ENCODE measurements around the gene COX6A1. TPM values are rescaled to one million over a fixed set of nuclear protein-coding genes. Genes with fewer than 3 reads are reported as not detected.

Gene COX6A1
- total RNA-seq, 1 donor from 2014 or later = 388 TPM

GRCh38 chr12:120390540-120391120 is 47.3 kb upstream of the COX6A1 start:
- Histone ChIP-seq H3K4me2 (ENCODE audit: low read length) (no peak overlapping the region), H3K9me3 (ENCODE audit: insufficient read depth, low read depth, low read length) (no peaks in the 10 kb centered on the region), H3K9ac (ENCODE audit: low read length) (no peak overlapping the region), H3K79me2 (ENCODE audit: insufficient read depth, low read length) (no peaks in the 10 kb centered on the region), H3K36me3 (ENCODE audit: insufficient read depth, low read length) (no peaks in the 10 kb centered on the region), H3K4me3 (ENCODE audit: insufficient read depth, low read depth, low read length) (no peak overlapping the region), H4K20me1 (ENCODE audit: insufficient read depth, low read length) (no peaks in the 10 kb centered on the region), H2AFZ (ENCODE audit: low read depth, low read length) (no peak overlapping the region), H3K27me3 (ENCODE audit: insufficient read depth, low read length) (peaks cover 24% of the 10 kb centered on the region), H3K27ac (ENCODE audit: low read depth, low read length) (no peak overlapping the region), H3K4me1 (ENCODE audit: insufficient read depth, low read length) (no peaks in the 10 kb centered on the region)
- Mint-ChIP-seq H3K4me3 (ENCODE audit: unreplicated experiment) (no peak overlapping the region), H3K27ac (ENCODE audit: unreplicated experiment) (no peak overlapping the region), H3K36me3 (ENCODE audit: low read depth, unreplicated experiment) (no peaks in the 10 kb centered on the region), H3K27me3 (ENCODE audit: low read depth, unreplicated experiment) (peaks cover 18% of the 10 kb centered on the region), H3K4me1 (ENCODE audit: low read depth, unreplicated experiment) (no peaks in the 10 kb centered on the region), H3K9me3 (ENCODE audit: unreplicated experiment) (no peaks in the 10 kb centered on the region)
- no peak for FAIRE-seq
- no peak for DNase-seq (ENCODE audit: low read depth)
- TF ChIP-seq, protein P1, sequence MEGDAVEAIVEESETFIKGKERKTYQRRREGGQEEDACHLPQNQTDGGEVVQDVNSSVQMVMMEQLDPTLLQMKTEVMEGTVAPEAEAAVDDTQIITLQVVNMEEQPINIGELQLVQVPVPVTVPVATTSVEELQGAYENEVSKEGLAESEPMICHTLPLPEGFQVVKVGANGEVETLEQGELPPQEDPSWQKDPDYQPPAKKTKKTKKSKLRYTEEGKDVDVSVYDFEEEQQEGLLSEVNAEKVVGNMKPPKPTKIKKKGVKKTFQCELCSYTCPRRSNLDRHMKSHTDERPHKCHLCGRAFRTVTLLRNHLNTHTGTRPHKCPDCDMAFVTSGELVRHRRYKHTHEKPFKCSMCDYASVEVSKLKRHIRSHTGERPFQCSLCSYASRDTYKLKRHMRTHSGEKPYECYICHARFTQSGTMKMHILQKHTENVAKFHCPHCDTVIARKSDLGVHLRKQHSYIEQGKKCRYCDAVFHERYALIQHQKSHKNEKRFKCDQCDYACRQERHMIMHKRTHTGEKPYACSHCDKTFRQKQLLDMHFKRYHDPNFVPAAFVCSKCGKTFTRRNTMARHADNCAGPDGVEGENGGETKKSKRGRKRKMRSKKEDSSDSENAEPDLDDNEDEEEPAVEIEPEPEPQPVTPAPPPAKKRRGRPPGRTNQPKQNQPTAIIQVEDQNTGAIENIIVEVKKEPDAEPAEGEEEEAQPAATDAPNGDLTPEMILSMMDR (IDR thresholded peaks at IDR 0.05; ENCODE audit: insufficient read depth, low read depth, low read length) = no peak
- TF ChIP-seq EZH2 (IDR thresholded peaks at IDR 0.05; ENCODE audit: insufficient read depth, low read length) = no peak

GRCh38 chr12:120394483-120395367 is 43.2 kb upstream of the COX6A1 start:
- H3K27me3 ChIP-seq (ENCODE audit: insufficient read depth, low read length) = peaks cover 10% of the 10 kb centered on the region
- Mint-ChIP-seq H3K9me3 (ENCODE audit: unreplicated experiment) (no peaks in the 10 kb centered on the region), H3K36me3 (ENCODE audit: low read depth, unreplicated experiment) (no peaks in the 10 kb centered on the region), H3K4me1 (ENCODE audit: low read depth, unreplicated experiment) (no peaks in the 10 kb centered on the region), H3K4me3 (ENCODE audit: unreplicated experiment) (no peak overlapping the region), H3K27ac (ENCODE audit: unreplicated experiment) (no peak overlapping the region), H3K27me3 (ENCODE audit: low read depth, unreplicated experiment) (peaks cover 13% of the 10 kb centered on the region)
- H3K4me1 ChIP-seq (ENCODE audit: insufficient read depth, low read length) = no peaks in the 10 kb centered on the region
- no peaks in the 10 kb centered on the region for H3K36me3 ChIP-seq (ENCODE audit: insufficient read depth, low read length)
- TF ChIP-seq, protein P1 (IDR thresholded peaks at IDR 0.05; ENCODE audit: insufficient read depth, low read depth, low read length) = no peak
- TF ChIP-seq EZH2 (IDR thresholded peaks at IDR 0.05; ENCODE audit: insufficient read depth, low read length) = no peak
- H2AFZ ChIP-seq (ENCODE audit: low read depth, low read length) = peak overlapping the region; percentile 45
- no peaks in the 10 kb centered on the region for H4K20me1 ChIP-seq (ENCODE audit: insufficient read depth, low read length)
- no peak overlapping the region for H3K4me3 ChIP-seq (ENCODE audit: insufficient read depth, low read depth, low read length)
- no peak overlapping the region for H3K27ac ChIP-seq (ENCODE audit: low read depth, low read length)
- H3K4me2 ChIP-seq (ENCODE audit: low read length) = peak overlapping the region; percentile 15
- DNase-seq (ENCODE audit: low read depth) = no peak
- no peaks in the 10 kb centered on the region for H3K9me3 ChIP-seq (ENCODE audit: insufficient read depth, low read depth, low read length)
- no peak overlapping the region for H3K9ac ChIP-seq (ENCODE audit: low read length)
- no peak for FAIRE-seq
- H3K79me2 ChIP-seq (ENCODE audit: insufficient read depth, low read length) = no peaks in the 10 kb centered on the region
